Measurements from ENCODE around the gene SPESP1.

GRCh38 chr15:68887120-68887519 is 43.2 kb upstream of the SPESP1 start:
- TF ChIP-seq SPI1 (IDR thresholded peaks at IDR 0.05; ENCODE audit: low read depth, low read length) (no peak), POLR2A (IDR thresholded peaks at IDR 0.05; ENCODE audit: low read depth, low read length) (no peak), POLR2AphosphoS5 (IDR thresholded peaks at IDR 0.05; ENCODE audit: low read depth, low read length) (no peak)
